Measurements from ENCODE around the gene GPR152.
A peak's percentile ranks its signal among the peaks of the same experiment; 100 is the strongest.

GPR152 gene, protein sequence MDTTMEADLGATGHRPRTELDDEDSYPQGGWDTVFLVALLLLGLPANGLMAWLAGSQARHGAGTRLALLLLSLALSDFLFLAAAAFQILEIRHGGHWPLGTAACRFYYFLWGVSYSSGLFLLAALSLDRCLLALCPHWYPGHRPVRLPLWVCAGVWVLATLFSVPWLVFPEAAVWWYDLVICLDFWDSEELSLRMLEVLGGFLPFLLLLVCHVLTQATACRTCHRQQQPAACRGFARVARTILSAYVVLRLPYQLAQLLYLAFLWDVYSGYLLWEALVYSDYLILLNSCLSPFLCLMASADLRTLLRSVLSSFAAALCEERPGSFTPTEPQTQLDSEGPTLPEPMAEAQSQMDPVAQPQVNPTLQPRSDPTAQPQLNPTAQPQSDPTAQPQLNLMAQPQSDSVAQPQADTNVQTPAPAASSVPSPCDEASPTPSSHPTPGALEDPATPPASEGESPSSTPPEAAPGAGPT

DNA sequence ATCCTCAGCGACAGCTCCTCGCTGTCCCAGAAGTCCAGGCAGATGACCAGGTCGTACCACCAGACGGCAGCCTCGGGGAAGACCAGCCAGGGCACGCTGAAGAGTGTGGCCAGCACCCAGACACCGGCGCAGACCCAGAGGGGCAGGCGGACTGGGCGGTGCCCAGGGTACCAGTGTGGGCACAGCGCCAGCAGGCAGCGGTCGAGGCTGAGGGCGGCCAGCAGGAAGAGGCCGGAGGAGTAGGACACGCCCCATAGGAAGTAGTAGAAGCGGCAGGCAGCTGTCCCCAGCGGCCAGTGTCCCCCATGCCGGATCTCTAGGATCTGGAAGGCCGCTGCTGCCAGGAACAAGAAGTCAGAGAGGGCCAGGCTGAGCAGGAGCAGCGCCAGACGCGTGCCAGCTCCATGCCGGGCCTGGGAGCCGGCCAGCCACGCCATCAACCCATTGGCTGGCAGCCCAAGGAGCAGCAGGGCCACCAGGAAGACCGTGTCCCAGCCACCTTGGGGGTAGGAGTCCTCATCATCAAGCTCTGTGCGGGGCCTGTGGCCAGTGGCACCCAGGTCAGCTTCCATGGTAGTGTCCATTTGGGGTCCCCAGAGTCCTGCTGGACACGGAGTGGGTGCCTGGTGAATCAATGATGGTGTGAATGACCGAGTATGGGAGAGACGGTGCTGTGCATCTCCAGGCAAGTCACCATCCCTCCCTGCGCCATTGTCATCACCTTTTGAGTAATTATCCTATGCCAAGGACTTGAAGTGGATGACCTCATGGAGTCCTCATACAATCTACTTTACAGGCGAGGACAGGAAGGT, at the start of gene GPR152:
GPR152 (minus strand) TSS at position 589 of the 812 bp plus-strand sequence; CDS start at position 584, 5 bp downstream.
- DNase-seq (no peak), ATAC-seq (replicated peaks) (no peak)
- peak within 1 kb of the TSS; percentile 94 for H3K27ac Mint-ChIP-seq
- peak within 1 kb of the TSS; percentile 32 to 51 for H3K4me3 Mint-ChIP-seq
- no peaks in the 10 kb centered on the region for H3K36me3 Mint-ChIP-seq
- H3K9me3 Mint-ChIP-seq: no peaks in the 10 kb centered on the region
- no peaks in the 10 kb centered on the region for H3K27me3 Mint-ChIP-seq
- peaks cover 39 to 83% of the 10 kb centered on the region in 2 donors for H3K4me1 Mint-ChIP-seq

GRCh38 chr11:67501854-67502253, 49.3 kb upstream of the GPR152 start:
- H3K4me3 Mint-ChIP-seq: no peak overlapping the region
- H3K36me3 Mint-ChIP-seq: peaks cover 41 to 58% of the 10 kb centered on the region in 2 donors

DNA sequence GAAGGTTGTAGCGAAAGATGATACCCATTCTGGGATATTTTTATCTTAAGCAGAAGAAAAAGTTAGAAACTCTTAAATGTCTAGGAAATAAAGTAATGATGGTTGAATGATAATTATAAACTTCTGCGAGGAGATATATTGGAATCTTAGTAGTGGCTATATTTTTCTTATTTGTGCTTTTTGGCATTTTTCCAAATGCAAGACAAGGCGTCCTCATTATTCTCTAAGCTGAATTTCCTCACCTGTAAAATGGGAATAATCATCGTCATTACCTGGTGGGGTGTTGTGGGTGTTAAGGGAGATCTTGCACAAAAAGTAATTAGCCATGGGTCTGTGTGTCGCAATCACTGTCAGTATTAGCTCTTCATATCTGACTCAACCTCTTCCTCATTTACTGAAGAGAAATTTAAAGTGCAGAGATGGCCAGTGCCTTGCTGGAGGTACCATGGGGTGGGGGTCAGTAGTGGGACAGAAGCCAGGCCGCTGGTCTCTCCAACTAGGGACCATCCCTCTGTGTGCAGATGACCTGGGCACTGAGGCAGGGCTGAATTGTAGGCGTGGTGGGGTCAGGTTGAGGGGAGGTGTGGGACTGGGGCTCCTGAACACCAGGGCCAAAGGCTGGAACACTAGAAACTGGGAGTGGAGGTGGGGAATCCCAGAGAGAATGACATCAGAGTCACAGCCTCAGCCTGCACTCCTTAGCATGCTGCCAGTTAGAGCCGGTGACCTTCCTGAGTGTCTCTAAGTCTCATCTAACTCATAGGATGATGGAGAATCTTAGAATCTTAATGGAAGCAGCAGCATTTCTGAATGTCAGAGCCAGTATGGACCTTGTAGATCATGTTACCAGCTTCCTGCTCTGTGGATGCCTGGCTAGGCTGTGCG, 48.5 kb upstream of the GPR152 start:
- ATAC-seq (replicated peaks) (no peak), DNase-seq (no peak)
- peaks cover 32 to 53% of the 10 kb centered on the region in 2 donors for H3K4me1 Mint-ChIP-seq
- no peak overlapping the region for H3K4me3 Mint-ChIP-seq
- peaks cover 0 to 2% of the 10 kb centered on the region in 2 donors for H3K9me3 Mint-ChIP-seq
- H3K36me3 Mint-ChIP-seq: peaks cover 38 to 59% of the 10 kb centered on the region in 2 donors
- H3K27ac Mint-ChIP-seq: peak overlapping the region; percentile 31
- no peaks in the 10 kb centered on the region for H3K27me3 Mint-ChIP-seq

More at GRCh38 chr11:67501854-67502253, 49.3 kb upstream of the GPR152 start:
- DNase-seq (no peak), ATAC-seq (replicated peaks) (no peak)
- H3K9me3 Mint-ChIP-seq: peaks cover 0 to 2% of the 10 kb centered on the region in 2 donors
- no peak overlapping the region for H3K27ac Mint-ChIP-seq
- H3K4me1 Mint-ChIP-seq: peaks cover 38 to 56% of the 10 kb centered on the region in 2 donors
- H3K27me3 Mint-ChIP-seq: no peaks in the 10 kb centered on the region

- H3K27ac Mint-ChIP-seq: no peak overlapping the region
- peaks cover 41 to 65% of the 10 kb centered on the region in 2 donors for H3K36me3 Mint-ChIP-seq
- H3K27me3 Mint-ChIP-seq: no peaks in the 10 kb centered on the region
- ATAC-seq (replicated peaks) (no peak), DNase-seq (no peak)
- H3K4me3 Mint-ChIP-seq: no peak overlapping the region
- H3K4me1 Mint-ChIP-seq: peaks cover 27 to 50% of the 10 kb centered on the region in 2 donors
- H3K9me3 Mint-ChIP-seq: peaks cover 0 to 2% of the 10 kb centered on the region in 2 donors
Observed at GRCh38 chr11:67500484-67500821, 47.9 kb upstream of the GPR152 start.

DNA sequence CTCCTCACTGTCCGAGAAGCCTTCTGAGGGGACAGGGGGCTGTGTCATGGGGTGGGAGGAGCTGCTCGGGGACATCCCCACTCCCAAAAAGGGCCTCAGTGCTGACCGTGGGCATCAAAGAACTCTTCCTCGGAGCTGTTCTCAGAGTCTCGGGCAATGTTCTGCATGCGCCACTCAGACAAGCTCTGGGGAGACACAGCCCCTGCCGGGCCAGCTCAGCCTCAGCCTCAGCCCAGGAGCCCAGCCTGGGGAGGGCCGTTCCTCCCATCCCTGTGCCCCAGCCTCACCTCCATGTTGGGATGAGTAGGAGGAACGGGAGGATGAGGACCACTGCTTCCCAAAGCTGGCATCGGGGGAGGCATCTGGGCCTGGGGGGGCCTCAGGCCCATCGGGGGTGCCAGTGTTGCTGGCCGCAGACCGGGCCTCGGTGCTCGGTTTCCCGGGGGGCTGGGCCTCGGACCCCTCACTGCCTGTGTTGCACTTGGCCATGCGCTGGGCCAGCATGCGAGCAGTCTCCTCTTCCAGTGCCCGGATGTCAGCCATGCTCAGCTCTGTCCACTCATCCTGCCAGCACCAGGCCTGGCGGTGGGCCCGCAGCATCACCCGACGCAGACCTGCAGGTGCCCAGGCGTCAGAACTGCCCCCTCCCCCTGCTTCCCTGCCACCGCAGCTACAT, 47.4 kb upstream of the GPR152 start:
- no peak for ATAC-seq (replicated peaks)
- Mint-ChIP-seq H3K4me3 (no peak overlapping the region), H3K9me3 (peaks cover 0 to 2% of the 10 kb centered on the region in 2 donors), H3K27me3 (no peaks in the 10 kb centered on the region), H3K36me3 (peaks cover 41 to 65% of the 10 kb centered on the region in 2 donors), H3K27ac (no peak overlapping the region), H3K4me1 (peaks cover 26 to 47% of the 10 kb centered on the region in 2 donors)
- DNase-seq: no peak

DNA sequence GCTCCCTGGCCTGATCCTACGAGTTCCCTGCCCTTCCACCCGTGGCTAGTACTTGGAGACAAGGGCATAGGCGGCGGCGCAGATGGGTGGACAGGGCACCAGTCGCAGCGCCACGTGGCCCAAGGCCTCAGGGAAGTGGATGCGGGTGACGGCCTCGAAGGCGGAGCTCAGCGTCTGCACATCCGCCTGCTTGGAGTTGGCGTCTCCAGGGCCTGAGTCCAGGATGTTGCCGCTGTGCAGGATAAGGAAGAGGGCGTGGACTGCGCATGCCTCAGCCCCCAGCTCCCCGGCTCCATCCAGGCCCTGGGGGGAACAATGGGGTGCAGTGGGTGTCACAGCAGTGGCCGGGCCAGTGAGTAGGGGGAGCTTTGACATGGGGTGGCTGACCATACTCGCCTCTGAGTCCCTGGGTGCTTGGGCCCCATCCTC, 46.0 kb upstream of the GPR152 start:
- Mint-ChIP-seq H3K4me3 (no peak overlapping the region), H3K36me3 (peaks cover 49 to 69% of the 10 kb centered on the region in 2 donors), H3K9me3 (peaks cover 0 to 2% of the 10 kb centered on the region in 2 donors), H3K27ac (no peak overlapping the region), H3K27me3 (no peaks in the 10 kb centered on the region), H3K4me1 (peaks cover 22 to 38% of the 10 kb centered on the region in 2 donors)
- DNase-seq: no peak
- no peak for ATAC-seq (replicated peaks)

- Mint-ChIP-seq H3K36me3 (peaks cover 57 to 67% of the 10 kb centered on the region in 2 donors), H3K9me3 (peaks cover 0 to 2% of the 10 kb centered on the region in 2 donors), H3K27ac (no peak overlapping the region)
Observed at GRCh38 chr11:67497656-67498291, 45.2 kb upstream of the GPR152 start.

GRCh38 chr11:67496113-67496512, 43.6 kb upstream of the GPR152 start:
- peak overlapping the region; percentile 7 for H3K27ac Mint-ChIP-seq
- H3K9me3 Mint-ChIP-seq: peaks cover 0 to 2% of the 10 kb centered on the region in 2 donors
- H3K4me3 Mint-ChIP-seq: no peak overlapping the region
- peaks cover 56% of the 10 kb centered on the region in 2 donors for H3K36me3 Mint-ChIP-seq
- H3K27me3 Mint-ChIP-seq: no peaks in the 10 kb centered on the region
- ATAC-seq (replicated peaks) (no peak), DNase-seq (no peak)
- H3K4me1 Mint-ChIP-seq: peaks cover 10 to 19% of the 10 kb centered on the region in 2 donors

More at GRCh38 chr11:67497656-67498291, 45.2 kb upstream of the GPR152 start:
- ATAC-seq (replicated peaks): no peak
- Mint-ChIP-seq H3K4me1 (peaks cover 17 to 30% of the 10 kb centered on the region in 2 donors), H3K27me3 (no peaks in the 10 kb centered on the region), H3K4me3 (no peak overlapping the region)
- no peak for DNase-seq

- H3K4me3 Mint-ChIP-seq: no peak overlapping the region
- no peak overlapping the region for H3K27ac Mint-ChIP-seq
- H3K36me3 Mint-ChIP-seq: peaks cover 52 to 56% of the 10 kb centered on the region in 2 donors
- DNase-seq (no peak), ATAC-seq (replicated peaks) (no peak)
- H3K9me3 Mint-ChIP-seq: peaks cover 0 to 2% of the 10 kb centered on the region in 2 donors
- H3K4me1 Mint-ChIP-seq: peaks cover 7 to 14% of the 10 kb centered on the region in 2 donors
- H3K27me3 Mint-ChIP-seq: no peaks in the 10 kb centered on the region
Observed at GRCh38 chr11:67495234-67496005, 42.9 kb upstream of the GPR152 start.

DNA sequence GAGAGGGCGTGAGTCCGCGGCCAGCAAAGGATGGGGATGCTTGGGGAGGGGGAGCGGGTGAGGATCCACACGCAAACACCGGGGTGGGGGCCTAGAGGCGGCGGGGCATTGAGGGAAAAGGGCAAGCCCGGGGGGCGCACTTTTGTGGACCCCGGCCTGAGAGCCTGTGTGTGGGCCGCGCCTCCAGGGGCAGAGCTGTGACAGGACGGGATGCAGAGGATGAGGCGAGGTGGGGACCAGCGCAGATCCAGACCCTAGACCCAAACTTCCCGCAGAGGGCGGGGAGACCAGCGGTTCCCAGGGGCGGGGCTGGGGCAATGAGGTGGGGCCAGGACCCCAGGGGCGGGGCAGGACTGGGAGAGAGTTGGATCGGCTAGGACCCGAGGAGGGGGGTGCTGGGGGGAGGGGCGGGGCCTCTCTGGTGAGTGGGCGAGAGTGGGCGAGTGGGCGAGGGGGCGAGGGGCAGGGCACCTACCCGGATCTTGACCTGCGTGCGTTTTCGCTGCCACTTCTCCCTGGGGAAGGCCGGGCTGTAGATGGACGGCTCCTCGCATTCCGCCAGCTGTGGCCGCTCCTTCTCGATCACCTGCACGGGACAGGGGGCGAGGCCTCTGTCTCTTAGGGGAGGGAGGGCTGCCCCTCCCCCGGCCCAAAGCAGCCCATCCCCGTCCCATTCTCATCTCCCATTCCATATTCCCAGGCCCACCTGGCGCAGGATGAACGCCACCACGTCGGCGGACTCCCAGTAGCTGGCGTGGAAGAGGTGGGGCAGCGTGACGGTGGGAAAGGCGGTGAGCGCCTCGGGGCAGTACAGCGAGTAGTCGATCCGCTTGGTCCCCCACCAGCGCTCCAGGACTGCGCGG, 42.1 kb upstream of the GPR152 start:
- Mint-ChIP-seq H3K4me1 (peaks cover 13 to 22% of the 10 kb centered on the region in 2 donors), H3K36me3 (peaks cover 53 to 59% of the 10 kb centered on the region in 2 donors)
- ATAC-seq (replicated peaks): no peak

GRCh38 chr11:67493548-67494370, 41.2 kb upstream of the GPR152 start:
- ATAC-seq (replicated peaks) (no peak), DNase-seq (no peak)
- H3K9me3 Mint-ChIP-seq: no peaks in the 10 kb centered on the region
- no peak overlapping the region for H3K4me3 Mint-ChIP-seq
- H3K36me3 Mint-ChIP-seq: peaks cover 51 to 57% of the 10 kb centered on the region in 2 donors
- peaks cover 12 to 23% of the 10 kb centered on the region in 2 donors for H3K4me1 Mint-ChIP-seq
- no peaks in the 10 kb centered on the region for H3K27me3 Mint-ChIP-seq
- H3K27ac Mint-ChIP-seq: peak overlapping the region; percentile 59

More for the DNA sequence above, 42.1 kb upstream of the GPR152 start:
- DNase-seq: no peak
- H3K27me3 Mint-ChIP-seq: no peaks in the 10 kb centered on the region
- no peak overlapping the region for H3K27ac Mint-ChIP-seq
- H3K9me3 Mint-ChIP-seq: peaks cover 0 to 2% of the 10 kb centered on the region in 2 donors
- H3K4me3 Mint-ChIP-seq: no peak overlapping the region

Measured in stimulated activated naive B cell treated with anti-CD40 and anti-IgM and Interleukin-4, amounts not matched to agents 10 μg/mL and 1 μg/mL and 100 μg/mL, for 72 hours (primary cell).